WI38 (cell line): Measurements from ENCODE around the gene NAALADL2.

ENCODE experiments used
- H3K4me3 ChIP-seq: 2 replicates; pipeline ENCODE4 v1.5.1; 2011; ENCODE audit warnings: low read depth, mild to moderate bottlenecking, control low read depth, low read length
- CTCF ChIP-seq: IDR thresholded peaks from 2 replicates; pipeline ENCODE4 v1.5.1; 2012; ENCODE audit warnings: low read depth, mild to moderate bottlenecking, control low read depth, low read length

The NAALADL2 gene

GRCh38 chr3:175274474-175275218 lies 415.5 kb downstream of the NAALADL2 start:
- H3K4me3 ChIP-seq = no peak overlapping the region
- no peak for TF ChIP-seq CTCF

DNA sequence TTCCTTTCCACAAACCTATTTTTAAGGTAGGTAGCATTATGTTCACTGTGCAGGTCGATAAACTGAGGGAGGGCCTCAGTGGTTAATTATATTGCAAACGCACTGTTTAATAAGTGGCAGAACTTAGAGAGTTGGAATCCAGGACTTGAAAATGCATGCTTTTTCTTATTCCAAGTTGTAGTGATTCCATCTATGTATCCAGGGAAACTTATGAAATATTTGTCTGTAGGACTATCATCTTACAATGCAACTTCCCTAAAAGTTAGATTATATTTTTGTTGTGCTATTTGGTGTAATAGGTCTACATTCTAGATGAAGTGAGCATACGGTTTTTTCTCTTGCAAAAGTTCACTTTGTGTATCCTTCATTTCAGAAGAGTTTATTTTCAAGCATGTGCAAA lies 419.5 kb downstream of the NAALADL2 start:
- no peak overlapping the region for H3K4me3 ChIP-seq
- no peak for TF ChIP-seq CTCF

- TF ChIP-seq CTCF = no peak
- no peak overlapping the region for H3K4me3 ChIP-seq
Measured at GRCh38 chr3:175279457-175279856, 420.3 kb downstream of the NAALADL2 start.

DNA sequence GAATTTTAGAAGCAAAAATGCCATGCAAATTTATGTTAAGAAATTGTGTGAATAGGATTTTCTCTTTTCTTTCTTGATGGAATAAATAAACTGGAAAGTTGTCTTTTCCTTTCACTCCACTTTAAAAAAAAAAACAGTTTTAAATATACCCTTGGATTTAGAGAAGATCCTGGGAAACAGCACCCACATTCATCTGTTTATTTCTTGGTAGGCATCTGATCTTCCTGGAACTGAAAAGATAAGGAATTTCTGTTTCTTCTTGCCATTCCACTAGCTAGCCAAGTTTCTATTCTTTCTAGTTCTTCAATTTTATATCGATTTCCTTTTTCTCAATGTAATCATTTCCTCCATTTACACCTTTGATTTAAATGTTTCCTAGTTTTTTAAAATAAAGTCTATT lies 420.8 kb downstream of the NAALADL2 start:
- H3K4me3 ChIP-seq = no peak overlapping the region
- no peak for TF ChIP-seq CTCF

- no peak for TF ChIP-seq CTCF
Measured at GRCh38 chr3:175287361-175287963, 428.3 kb downstream of the NAALADL2 start.

DNA sequence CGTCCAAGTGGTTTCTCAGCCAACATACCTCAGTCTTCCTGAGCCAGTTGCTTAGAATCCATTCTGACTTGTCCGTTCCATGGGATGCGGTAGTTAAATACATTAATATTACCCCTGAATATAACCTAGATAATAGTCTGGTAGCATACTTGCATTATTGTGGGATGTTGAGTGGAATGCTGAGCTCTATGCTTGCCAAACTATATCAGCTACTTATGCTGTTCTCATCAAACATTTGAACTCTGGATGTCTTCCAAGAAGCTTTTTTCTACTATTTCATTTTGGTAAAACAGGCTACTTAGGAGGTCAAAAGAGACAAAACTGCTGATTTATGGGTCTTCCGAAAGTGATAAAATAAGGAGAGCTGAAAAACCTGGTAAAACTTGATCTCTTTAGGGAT lies 429.5 kb downstream of the NAALADL2 start:
- no peak for TF ChIP-seq CTCF
- H3K4me3 ChIP-seq = no peak overlapping the region

More at GRCh38 chr3:175287361-175287963, 428.3 kb downstream of the NAALADL2 start:
- H3K4me3 ChIP-seq = no peak overlapping the region

- TF ChIP-seq CTCF = no peak
- H3K4me3 ChIP-seq = no peak overlapping the region
Measured at GRCh38 chr3:175294793-175295192, 435.7 kb downstream of the NAALADL2 start.
